SK-N-SH (cell line): Measurements from ENCODE around the gene SNX32.

Source experiments
- ELF1 ChIP-seq: IDR thresholded peaks from 2 replicates; pipeline ENCODE4 v1.4.0; 2012
- EP300 ChIP-seq, 2 experiments: IDR thresholded peaks; 2 replicates each; pipeline versions ENCODE4 v1.4.0 to v1.6.1; 2012; ENCODE audit warnings: borderline replicate concordance in 1 of 2, low read depth in 1 of 2, low read length in 1 of 2
- FOXJ3 ChIP-seq: sonication (generic); formaldehyde crosslinking; IDR thresholded peaks from 2 replicates; pipeline ENCODE4 v1.5.1; 2020; ENCODE audit warnings: mild to moderate bottlenecking, missing genetic modification reagents
- MXI1 ChIP-seq: IDR thresholded peaks from 2 replicates; pipeline ENCODE4 v1.6.1; 2012; ENCODE audit warnings: mild to moderate bottlenecking, low read depth, low read length, improper control_type of control experiment
- NRF1 ChIP-seq: IDR thresholded peaks from 2 replicates; pipeline ENCODE4 v1.6.1; 2012; ENCODE audit warnings: low read depth, mild to moderate bottlenecking, low read length
- POLR2AphosphoS5 ChIP-seq: IDR thresholded peaks from 2 replicates; pipeline ENCODE4 v1.6.1; 2012; ENCODE audit warnings: low read depth, low read length
- RXRA ChIP-seq: IDR thresholded peaks from 2 replicates; pipeline ENCODE4 v1.4.0; 2012; ENCODE audit warnings: low read depth, mild to moderate bottlenecking, borderline replicate concordance
- TEAD4 ChIP-seq: IDR thresholded peaks from 2 replicates; pipeline ENCODE4 v1.4.0; 2012; ENCODE audit warnings: mild to moderate bottlenecking, borderline replicate concordance; ENCODE audit not compliant: insufficient read depth
- TF ChIP-seq, protein P1 (sequence below): fragments of 200-600 bp; sonication (generic); IDR thresholded peaks from 2 replicates; pipeline ENCODE4 v1.6.1; 2017; ENCODE audit warnings: antibody characterized with exemption, mild to moderate bottlenecking, moderate library complexity
- TF ChIP-seq, protein P2 (sequence below): IDR thresholded peaks from 2 replicates; pipeline ENCODE4; 2012
- TF ChIP-seq, protein P3 (sequence below): IDR thresholded peaks from 2 replicates; pipeline ENCODE4 v1.4.0; 2012; ENCODE audit warnings: low read depth

DNA sequence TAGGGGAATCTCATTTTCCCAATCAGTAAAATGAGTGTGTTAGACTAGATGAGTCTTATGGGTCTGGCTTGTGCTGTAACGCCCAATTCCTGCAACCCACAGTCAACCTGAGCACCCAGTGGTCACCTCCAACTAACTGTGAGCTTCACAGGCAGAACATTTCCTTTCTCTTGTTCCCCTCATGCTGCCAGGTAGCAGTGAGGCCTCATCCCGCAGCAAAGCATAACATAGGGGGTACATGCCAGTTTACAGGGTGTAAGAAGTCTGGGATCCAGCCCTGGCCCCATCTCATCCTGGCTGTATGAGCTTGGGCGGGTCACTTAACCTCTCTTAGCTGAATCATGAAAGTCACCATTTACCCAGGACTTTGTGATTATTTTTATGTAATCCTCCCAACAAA lies 35.1 kb downstream of the SNX32 start:
- no peak for TF ChIP-seq RXRA
- no peak for TF ChIP-seq MXI1
- TF ChIP-seq, protein P1, sequence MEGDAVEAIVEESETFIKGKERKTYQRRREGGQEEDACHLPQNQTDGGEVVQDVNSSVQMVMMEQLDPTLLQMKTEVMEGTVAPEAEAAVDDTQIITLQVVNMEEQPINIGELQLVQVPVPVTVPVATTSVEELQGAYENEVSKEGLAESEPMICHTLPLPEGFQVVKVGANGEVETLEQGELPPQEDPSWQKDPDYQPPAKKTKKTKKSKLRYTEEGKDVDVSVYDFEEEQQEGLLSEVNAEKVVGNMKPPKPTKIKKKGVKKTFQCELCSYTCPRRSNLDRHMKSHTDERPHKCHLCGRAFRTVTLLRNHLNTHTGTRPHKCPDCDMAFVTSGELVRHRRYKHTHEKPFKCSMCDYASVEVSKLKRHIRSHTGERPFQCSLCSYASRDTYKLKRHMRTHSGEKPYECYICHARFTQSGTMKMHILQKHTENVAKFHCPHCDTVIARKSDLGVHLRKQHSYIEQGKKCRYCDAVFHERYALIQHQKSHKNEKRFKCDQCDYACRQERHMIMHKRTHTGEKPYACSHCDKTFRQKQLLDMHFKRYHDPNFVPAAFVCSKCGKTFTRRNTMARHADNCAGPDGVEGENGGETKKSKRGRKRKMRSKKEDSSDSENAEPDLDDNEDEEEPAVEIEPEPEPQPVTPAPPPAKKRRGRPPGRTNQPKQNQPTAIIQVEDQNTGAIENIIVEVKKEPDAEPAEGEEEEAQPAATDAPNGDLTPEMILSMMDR, result no peak
- no peak for TF ChIP-seq TEAD4
- TF ChIP-seq, protein P2, sequence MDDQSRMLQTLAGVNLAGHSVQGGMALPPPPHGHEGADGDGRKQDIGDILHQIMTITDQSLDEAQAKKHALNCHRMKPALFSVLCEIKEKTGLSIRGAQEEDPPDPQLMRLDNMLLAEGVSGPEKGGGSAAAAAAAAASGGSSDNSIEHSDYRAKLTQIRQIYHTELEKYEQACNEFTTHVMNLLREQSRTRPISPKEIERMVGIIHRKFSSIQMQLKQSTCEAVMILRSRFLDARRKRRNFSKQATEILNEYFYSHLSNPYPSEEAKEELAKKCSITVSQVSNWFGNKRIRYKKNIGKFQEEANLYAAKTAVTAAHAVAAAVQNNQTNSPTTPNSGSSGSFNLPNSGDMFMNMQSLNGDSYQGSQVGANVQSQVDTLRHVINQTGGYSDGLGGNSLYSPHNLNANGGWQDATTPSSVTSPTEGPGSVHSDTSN, result no peak
- TF ChIP-seq NRF1, result no peak
- no peak for TF ChIP-seq ELF1
- TF ChIP-seq EP300 (IDR thresholded peaks at IDR 0.05; ENCODE audit: borderline replicate concordance in 1 of 2, low read depth in 1 of 2, low read length in 1 of 2), result no peak
- TF ChIP-seq POLR2AphosphoS5, result peak; percentile 28; the same call in 1 of the 2 replicates
- no peak for TF ChIP-seq FOXJ3
- TF ChIP-seq, protein P3, sequence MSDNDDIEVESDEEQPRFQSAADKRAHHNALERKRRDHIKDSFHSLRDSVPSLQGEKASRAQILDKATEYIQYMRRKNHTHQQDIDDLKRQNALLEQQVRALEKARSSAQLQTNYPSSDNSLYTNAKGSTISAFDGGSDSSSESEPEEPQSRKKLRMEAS, result no peak
